H1 (cell line): ENCODE measurements around the gene RASGRP4. TPM values are rescaled to one million over a fixed set of nuclear protein-coding genes. Genes with fewer than 3 reads are reported as not detected.
A peak's percentile ranks its signal among the peaks of the same experiment; 100 is the strongest.

Source experiments
- CTCF ChIA-PET: fragments of 300-600 bp; sonication (Branson Sonifier 250); formaldehyde crosslinking; loops from one replicate; lab custom pipeline; 2021; ENCODE audit not compliant: partially characterized antibody; lab: Charles Lee
- POLR2A ChIA-PET: fragments of 300-600 bp; sonication (Branson Sonifier 250); formaldehyde crosslinking; loops from one replicate; lab custom pipeline; 2021; ENCODE audit warnings: inconsistent platforms; ENCODE audit not compliant: partially characterized antibody; lab: Charles Lee
- DNase-seq, 2 experiments: peaks; one replicate each; pipeline versions ENCODE4 v3.0.0 to v3.0.0-alpha.2; 2010 to 2022; ENCODE audit warnings: low spot score in 2 of 2, low read depth in 1 of 2, mixed read lengths in 1 of 2
- FAIRE-seq: peaks from 2 replicates; lab custom pipeline; 2011; peaks lifted over from hg19 to GRCh38; lab: Jason Lieb, UNC
- H2AFZ ChIP-seq: 2 replicates; pipeline ENCODE4 v1.8.1; 2012; ENCODE audit warnings: low read length, inconsistent platforms
- H2AK5ac ChIP-seq: 2 replicates; pipeline ENCODE4 v1.6.1; 2013; ENCODE audit warnings: low read depth, low read length
- H2BK120ac ChIP-seq: replicated peaks from 2 replicates; pipeline ENCODE3; 2013; ENCODE audit warnings: low read depth, low read length, inconsistent platforms
- H2BK12ac ChIP-seq: 2 replicates; pipeline ENCODE4 v1.6.1; 2013; ENCODE audit warnings: low read depth, low read length
- H2BK15ac ChIP-seq: 2 replicates; pipeline ENCODE4 v1.6.1; 2013; ENCODE audit warnings: low read length
- H2BK20ac ChIP-seq: 2 replicates; pipeline ENCODE4 v1.6.1; 2013; ENCODE audit warnings: low read length
- H2BK5ac ChIP-seq: 2 replicates; pipeline ENCODE4 v1.6.1; 2013; ENCODE audit warnings: low read depth, low read length
- H3K14ac ChIP-seq: 2 replicates; pipeline ENCODE4 v1.6.1; 2013; ENCODE audit warnings: inconsistent platforms; ENCODE audit not compliant: insufficient read length
- H3K18ac ChIP-seq: 2 replicates; pipeline ENCODE4 v1.6.1; 2013; ENCODE audit warnings: low read length; ENCODE audit errors: extremely low read depth
- H3K23ac ChIP-seq: 2 replicates; pipeline ENCODE4 v1.6.1; 2013; ENCODE audit warnings: inconsistent platforms; ENCODE audit not compliant: insufficient read length
- H3K23me2 ChIP-seq: 2 replicates; pipeline ENCODE4 v1.6.1; 2013; ENCODE audit warnings: low read depth, low read length
- H3K27ac ChIP-seq: 2 replicates; pipeline ENCODE4 v1.6.1; 2011; ENCODE audit warnings: low read depth, low read length, inconsistent platforms
- H3K27me3 ChIP-seq, 4 experiments: replicated peaks in 1 of 4; 1 replicate in 1 of 4; 2 replicates in 3 of 4; pipeline versions ENCODE4 v1.6.1 to v1.8.1; 2011 to 2013; ENCODE audit warnings: low read length in 3 of 4, mild to moderate bottlenecking in 3 of 4, inconsistent platforms in 2 of 4, mixed read lengths in 2 of 4, moderate library complexity in 1 of 4; ENCODE audit not compliant: control insufficient read depth in 3 of 4, insufficient read depth in 3 of 4; ENCODE audit errors: extremely low read depth in 1 of 4
- H3K36me3 ChIP-seq, 4 experiments: 2 replicates each; pipeline versions ENCODE4 v1.6.1 to v1.8.1; 2011 to 2013; ENCODE audit warnings: mild to moderate bottlenecking in 4 of 4, low read length in 3 of 4, moderate library complexity in 2 of 4, control low read depth in 1 of 4, inconsistent platforms in 1 of 4; ENCODE audit not compliant: insufficient read depth in 4 of 4, control insufficient read depth in 2 of 4
- H3K4ac ChIP-seq: replicated peaks from 2 replicates; pipeline ENCODE3; 2013; ENCODE audit warnings: low read length, low read depth, mixed read lengths, inconsistent platforms; ENCODE audit not compliant: insufficient read length
- H3K4me1 ChIP-seq, 4 experiments: replicated peaks in 1 of 4; 1 replicate in 1 of 4; 2 replicates in 3 of 4; pipeline versions ENCODE4 v1.6.1 to v1.8.1; 2011 to 2013; ENCODE audit warnings: low read length in 3 of 4, inconsistent platforms in 2 of 4, mixed read lengths in 1 of 4; ENCODE audit not compliant: insufficient read depth in 4 of 4, control insufficient read depth in 3 of 4
- H3K4me2 ChIP-seq, 2 experiments: 2 replicates each; pipeline versions ENCODE4 v1.6.1 to v1.8.1; 2011 to 2013; ENCODE audit warnings: low read depth in 2 of 2, low read length in 2 of 2, control low read depth in 1 of 2, inconsistent platforms in 1 of 2, mild to moderate bottlenecking in 1 of 2; ENCODE audit not compliant: insufficient read depth in 1 of 2
- H3K4me3 ChIP-seq, 4 experiments: fragments of 200-600, 300-600 bp in 1 of 4; sonication (generic), shearing (Covaris generic), sonication (Bioruptor Twin) in 1 of 4; 2 replicates each; pipeline versions ENCODE4 v1.5.1 to v1.8.1; 2011 to 2016; ENCODE audit warnings: low read length in 4 of 4, low read depth in 3 of 4, control low read depth in 2 of 4, inconsistent platforms in 2 of 4, mild to moderate bottlenecking in 2 of 4, mixed read lengths in 1 of 4, moderate library complexity in 1 of 4; ENCODE audit not compliant: insufficient read depth in 2 of 4; ENCODE audit errors: extremely low read depth in 1 of 4
- H3K56ac ChIP-seq: replicated peaks from 2 replicates; pipeline ENCODE3; 2013; ENCODE audit warnings: low read depth, mild to moderate bottlenecking, mixed read lengths, low read length, inconsistent platforms; ENCODE audit not compliant: insufficient read length
- H3K79me1 ChIP-seq: 2 replicates; pipeline ENCODE4 v1.6.1; 2013; ENCODE audit warnings: low read depth, low read length, control low read depth
- H3K79me2 ChIP-seq, 2 experiments: 2 replicates each; pipeline versions ENCODE4 v1.6.1 to v1.8.1; 2012 to 2013; ENCODE audit warnings: low read length in 2 of 2, mild to moderate bottlenecking in 2 of 2, inconsistent platforms in 1 of 2; ENCODE audit not compliant: insufficient read depth in 2 of 2, control insufficient read depth in 1 of 2
- H3K9ac ChIP-seq, 4 experiments: replicated peaks in 1 of 4; 1 replicate in 1 of 4; 2 replicates in 3 of 4; pipeline versions ENCODE4 v1.6.1 to v1.8.1; 2011 to 2013; ENCODE audit warnings: low read depth in 3 of 4, low read length in 3 of 4, control low read depth in 2 of 4, mild to moderate bottlenecking in 2 of 4, moderate library complexity in 2 of 4, inconsistent platforms in 1 of 4; ENCODE audit errors: extremely low read depth in 1 of 4
- H3K9me3 ChIP-seq, 2 experiments: 2 replicates each; pipeline versions ENCODE4 v1.6.1 to v1.8.1; 2012 to 2013; ENCODE audit warnings: mild to moderate bottlenecking in 2 of 2, moderate library complexity in 2 of 2, control low read depth in 1 of 2, inconsistent platforms in 1 of 2, low read depth in 1 of 2, low read length in 1 of 2, mixed read lengths in 1 of 2; ENCODE audit not compliant: insufficient read depth in 2 of 2
- H4K20me1 ChIP-seq, 2 experiments: replicated peaks in 1 of 2; 2 replicates each; pipeline versions ENCODE3 to v1.8.1; 2011 to 2013; ENCODE audit warnings: inconsistent platforms in 2 of 2, low read length in 2 of 2, mild to moderate bottlenecking in 1 of 2; ENCODE audit not compliant: insufficient read depth in 2 of 2, control insufficient read depth in 1 of 2
- H4K5ac ChIP-seq: 2 replicates; pipeline ENCODE4 v1.6.1; 2013; ENCODE audit warnings: low read length, low read depth, mixed read lengths, inconsistent platforms; ENCODE audit not compliant: insufficient read length
- H4K8ac ChIP-seq: 2 replicates; pipeline ENCODE4 v1.8.0; 2013; ENCODE audit warnings: mild to moderate bottlenecking, moderate library complexity, low read length, inconsistent platforms; ENCODE audit not compliant: insufficient read depth; ENCODE audit errors: extremely low read depth
- H4K91ac ChIP-seq: replicated peaks from 2 replicates; pipeline ENCODE3; 2013; ENCODE audit warnings: low read length, mixed read lengths, inconsistent platforms; ENCODE audit not compliant: insufficient read length
- ASH2L ChIP-seq: fragments of 200-600, 300-600 bp; sonication (generic); IDR thresholded peaks from one replicate; pipeline ENCODE4 v1.7.1; 2017; ENCODE audit warnings: low read length
- CHD2 ChIP-seq: IDR thresholded peaks from 2 replicates; pipeline ENCODE4 v1.6.1; 2012; ENCODE audit warnings: low read length, improper control_type of control experiment
- FOSL1 ChIP-seq: IDR thresholded peaks from 2 replicates; pipeline ENCODE4 v1.6.1; 2011; ENCODE audit warnings: mild to moderate bottlenecking, low read depth, low read length, moderate library complexity; ENCODE audit not compliant: insufficient read depth
- NANOG ChIP-seq: IDR thresholded peaks from 2 replicates; pipeline ENCODE4 v1.6.1; 2011; ENCODE audit warnings: low read length, low read depth, mild to moderate bottlenecking, inconsistent platforms; ENCODE audit not compliant: insufficient read depth, poor library complexity, severe bottlenecking
- NRF1 ChIP-seq: IDR thresholded peaks from 2 replicates; pipeline ENCODE4 v1.6.1; 2011; ENCODE audit warnings: mild to moderate bottlenecking, low read depth, low read length, improper control_type of control experiment
- POLR2AphosphoS5 ChIP-seq: IDR thresholded peaks from 2 replicates; pipeline ENCODE4 v1.6.1; 2011; ENCODE audit warnings: low read depth, low read length
- POU5F1 ChIP-seq: IDR thresholded peaks from 2 replicates; pipeline ENCODE4 v1.6.1; 2011; ENCODE audit warnings: low read depth, mild to moderate bottlenecking, low read length, moderate library complexity
- RAD21 ChIP-seq, 2 experiments: IDR thresholded peaks in 1 of 2; conservative IDR thresholded peaks in 1 of 2; 2 replicates each; pipeline ENCODE4 v1.6.1; 2011; ENCODE audit warnings: low read depth in 2 of 2, low read length in 2 of 2, improper control_type of control experiment in 1 of 2, inconsistent platforms in 1 of 2, mild to moderate bottlenecking in 1 of 2, moderate library complexity in 1 of 2
- RBBP5 ChIP-seq: IDR thresholded peaks from 2 replicates; pipeline ENCODE4 v1.7.1; 2012; ENCODE audit warnings: low read depth, mild to moderate bottlenecking, inconsistent platforms, low read length, moderate library complexity, borderline replicate concordance
- SP2 ChIP-seq: IDR thresholded peaks from 2 replicates; pipeline ENCODE4 v1.6.1; 2012; ENCODE audit warnings: mild to moderate bottlenecking, low read length, inconsistent platforms
- TAF1 ChIP-seq: IDR thresholded peaks from 2 replicates; pipeline ENCODE4 v1.6.1; 2011; ENCODE audit warnings: mild to moderate bottlenecking, low read depth, low read length
- WGBS, 2 experiments: shearing (Covaris generic) in 1 of 2; methylation state at CpG; one replicate each; pipeline versions ENCODE4 v1.1.6 to v1.1.7; 2013 to 2015; ENCODE audit warnings: low lambda C conversion rate in 2 of 2, mixed read lengths in 2 of 2, inconsistent platforms in 1 of 2, low coverage in 1 of 2, missing lambda C conversion rate in 1 of 2; ENCODE audit not compliant: insufficient replicate concordance in 2 of 2, insufficient coverage in 1 of 2, insufficient read length in 1 of 2; ENCODE audit errors: extremely low coverage in 1 of 2, missing lambda C conversion rate in 1 of 2; 5-methylcytosine and 5-hydroxymethylcytosine counted together
- polyA plus RNA-seq, 7 experiments: library from polyadenylated mRNA; depleted of rRNA in 3 of 7; stranded (reverse) in 5 of 7; unstranded in 2 of 7; fragments of >200 nt in 5 of 7; fragments of 200-250 nt in 2 of 7; gene quantifications; 1 replicate in 5 of 7; 2 replicates in 1 of 7; 4 replicates in 1 of 7; pipeline versions ENCODE4 v1.2.1 to v1.2.3, GENCODE V29; 2011 to 2013; ENCODE audit warnings: missing spikeins in 2 of 7, mixed read lengths in 2 of 7
- total RNA-seq: library from RNA; stranded (reverse); fragmentation: NEBNext Ultra II Directional; extraction: Animal tissue kit (Norgen Biotek cat#: 25700); gene quantifications from 2 replicates; pipeline ENCODE4 v1.2.1, GENCODE V29; 2021

The RASGRP4 gene
- total and polyA plus RNA-seq, 2 of the 8 experiments (the other 6 are each of a cell fraction or from before 2014, with no cell fraction given): 1.9 to 3.1 TPM

DNA sequence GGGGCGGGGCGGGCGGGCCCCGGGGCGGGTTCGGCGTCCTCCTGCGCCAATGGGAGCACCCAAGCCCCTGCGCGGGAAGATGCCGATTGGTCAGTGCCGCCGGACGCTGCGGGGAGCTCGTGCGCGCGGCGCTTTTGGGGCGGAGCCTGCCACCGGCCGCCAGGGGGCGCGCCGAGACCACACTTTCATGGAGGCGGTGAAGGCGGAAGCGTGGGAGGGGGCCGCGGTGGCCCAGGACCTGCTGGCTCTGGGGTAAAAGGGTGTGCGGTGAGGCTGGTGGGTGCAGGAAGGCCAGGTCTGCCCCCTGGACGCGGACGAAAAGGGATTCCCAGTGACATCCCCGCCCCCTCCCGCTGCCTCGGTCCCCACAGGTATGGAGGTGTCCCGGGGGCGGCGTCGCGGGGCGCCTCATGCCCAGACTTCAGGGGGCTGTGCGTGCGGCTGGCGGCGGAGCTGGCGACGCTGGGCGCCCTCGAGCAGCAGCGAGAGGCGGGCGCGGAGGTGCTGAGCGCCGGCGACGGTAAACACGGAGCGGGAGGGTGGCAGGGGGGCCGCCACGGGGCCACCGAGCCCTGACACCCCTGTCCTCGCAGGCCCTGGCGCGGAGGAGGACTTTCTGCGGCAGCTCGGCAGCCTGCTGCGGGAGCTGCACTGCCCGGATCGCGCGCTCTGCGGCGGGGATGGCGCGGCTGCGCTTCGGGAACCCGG, 22.9 kb downstream of the RASGRP4 start, which contains the start of gene FAM98C:
Gene FAM98C (plus strand): TSS at position 127 of the 708 bp plus-strand sequence. CDS start 61 bp downstream, at position 188.
- Histone ChIP-seq H3K36me3 (no peaks in the 10 kb centered on the region), H3K4me2 (peak within 1 kb of the TSS; percentile 46 to 90; a peak in 3 of 4 replicates), H3K23me2 (peaks cover 5% of the 10 kb centered on the region; the same call in 1 of the 2 replicates), H2BK15ac (no peak within 1 kb of the TSS), H3K56ac (no peak within 1 kb of the TSS), H3K4ac (no peak within 1 kb of the TSS), H3K14ac (no peak within 1 kb of the TSS), H3K9me3 (no peaks in the 10 kb centered on the region), H2BK12ac (no peak within 1 kb of the TSS), H4K20me1 (no peaks in the 10 kb centered on the region), H2BK120ac (no peak within 1 kb of the TSS), H3K23ac (no peak within 1 kb of the TSS), H4K8ac (peak within 1 kb of the TSS; percentile 74), H4K91ac (peak within 1 kb of the TSS; percentile 52), H3K9ac (peak within 1 kb of the TSS in 3 of 4 experiments; percentile 38; a peak in 4 of 7 replicates), H4K5ac (peak within 1 kb of the TSS; percentile 44), H3K79me2 (no peaks in the 10 kb centered on the region), H2AFZ (peak within 1 kb of the TSS; percentile 40; the same call in 1 of the 2 replicates), H2AK5ac (no peak within 1 kb of the TSS), H2BK20ac (no peak within 1 kb of the TSS), H3K27ac (no peak within 1 kb of the TSS), H3K27me3 (peaks cover 2 to 38% (median 33%) of the 10 kb centered on the region in 4 experiments), H3K4me3 (peak within 1 kb of the TSS; percentile 34 to 67 (median 49)), H2BK5ac (no peak within 1 kb of the TSS; the same call in 1 of the 2 replicates), H3K4me1 (no peaks in the 10 kb centered on the region; a peak in 2 of 7 replicates), H3K79me1 (no peaks in the 10 kb centered on the region), H3K18ac (peak within 1 kb of the TSS; percentile 78)
- FAIRE-seq (no peak), DNase-seq (peak; percentile 94 to 99)
- ChIA-PET CTCF (interaction anchor here (0.6 to 4.2 kb wide), 42 partner anchors 10 to 574 kb away, joined by 3 to 35 read pairs (median 4); partner anchors contain the start of genes MAP4K1 and RASGRP4), POLR2A (interaction anchor here (0.8 to 6.1 kb wide), 15 partner anchors 14 to 528 kb away, joined by 3 to 38 read pairs (median 4); partner anchors contain the start of genes GGN, MRPS12, SARS2 and SPRED3)
- WGBS, 2 experiments: 3% methylated on average over 59 of the region's 82 CpGs; no CpG with 5 or more reads in 1 of the 2 experiments
- peak; percentile 73; the same call in 1 of the 2 replicates for TF ChIP-seq FOSL1
- TF ChIP-seq CHD2: peak; percentile 81
- peak; percentile 32; the same call in 1 of the 2 replicates for TF ChIP-seq NRF1
- TF ChIP-seq NANOG: peak; percentile 17
- TF ChIP-seq ASH2L: peak; percentile 44
- 0 out of 2 replicates have a peak, but pooled peaks have one; percentile 49 for TF ChIP-seq RBBP5
- no peak for TF ChIP-seq POU5F1
- peak; percentile 94 to 95 for TF ChIP-seq RAD21 (IDR thresholded peaks at IDR 0.05 in 1 of 2, conservative IDR thresholded peaks at IDR 0.05 in 1 of 2; ENCODE audit: low read depth in 2 of 2, low read length in 2 of 2)
- no peak for TF ChIP-seq POLR2AphosphoS5
- TF ChIP-seq TAF1: no peak
- TF ChIP-seq SP2: peak; percentile 49; the same call in 1 of the 2 replicates
